Medulla oblongata (tissue), 1 donor: ENCODE measurements around the gene LSAMP.

Experiments
- DNase-seq: peaks from one replicate; pipeline ENCODE4 v3.0.0-alpha.2; 2015; ENCODE audit errors: extremely low spot score

The LSAMP gene

DNA sequence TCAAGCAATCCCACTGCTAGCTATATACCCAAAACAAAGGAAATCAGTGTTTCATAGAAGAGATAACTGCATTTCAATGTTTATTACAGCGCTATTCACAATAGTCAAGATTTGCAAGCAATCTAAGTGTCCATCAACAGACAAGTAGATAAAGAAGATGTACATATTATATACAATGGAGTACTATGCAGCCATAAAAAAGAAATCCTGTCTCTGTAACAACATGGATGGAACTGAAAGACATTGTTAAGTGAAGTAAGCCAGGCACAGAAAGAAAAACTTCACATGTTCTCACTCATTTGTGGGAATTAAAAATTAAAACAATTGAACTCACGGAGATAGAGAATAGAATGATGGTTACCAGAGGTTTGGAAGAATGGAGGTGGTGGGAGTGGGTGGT is 89.2 kb downstream of the LSAMP start:
- DNase-seq = no peak

GRCh38 chr3:116354382-116354781 is 90.9 kb downstream of the LSAMP start:
- no peak for DNase-seq

DNA sequence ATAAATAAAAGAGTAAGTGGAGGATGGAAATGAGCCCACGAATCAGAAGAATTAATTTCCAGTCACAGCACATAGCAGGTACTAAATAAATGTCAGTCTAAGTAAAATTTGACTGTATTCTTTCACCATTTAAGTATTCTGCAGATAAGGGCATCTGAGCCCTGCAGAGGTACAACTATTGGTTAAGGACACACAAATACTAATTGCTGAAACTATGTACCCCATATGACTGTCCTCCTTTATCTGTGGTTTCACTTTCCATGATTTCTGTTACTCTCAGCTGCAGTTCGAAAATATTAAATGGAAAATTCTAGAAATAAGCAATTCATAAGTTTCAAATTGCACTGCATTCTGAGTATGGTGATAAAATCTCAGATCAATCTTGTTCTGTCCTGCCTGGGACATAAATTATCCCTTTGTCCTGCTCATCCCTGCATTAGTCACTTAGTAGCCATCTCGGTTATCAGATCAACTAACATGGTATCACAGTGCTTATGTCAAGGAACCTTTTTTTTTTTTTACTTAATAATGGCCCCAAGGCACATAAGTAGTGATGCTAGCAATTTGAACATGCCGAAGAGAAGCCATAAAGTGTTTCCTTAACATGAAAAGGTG is 95.1 kb downstream of the LSAMP start:
- no peak for DNase-seq

DNA sequence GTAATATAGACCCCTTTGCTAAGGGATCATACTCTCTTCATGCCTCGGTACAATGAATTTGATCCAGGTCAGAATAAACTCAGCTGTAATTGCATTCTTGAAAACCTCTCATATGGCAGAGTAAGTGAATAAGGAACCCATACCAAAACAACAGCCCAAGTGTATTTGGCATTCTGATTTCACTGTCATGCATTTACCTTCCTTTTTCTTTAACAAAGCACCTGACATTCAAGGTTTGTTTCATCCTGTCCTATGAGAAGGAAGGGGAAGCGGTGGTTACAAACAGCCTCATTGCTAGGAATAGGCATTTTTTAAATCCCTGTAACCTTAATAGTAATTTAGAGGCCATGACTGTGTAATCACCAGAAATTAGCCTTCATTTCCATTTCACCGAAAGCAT is 97.1 kb downstream of the LSAMP start:
- DNase-seq = no peak

DNA sequence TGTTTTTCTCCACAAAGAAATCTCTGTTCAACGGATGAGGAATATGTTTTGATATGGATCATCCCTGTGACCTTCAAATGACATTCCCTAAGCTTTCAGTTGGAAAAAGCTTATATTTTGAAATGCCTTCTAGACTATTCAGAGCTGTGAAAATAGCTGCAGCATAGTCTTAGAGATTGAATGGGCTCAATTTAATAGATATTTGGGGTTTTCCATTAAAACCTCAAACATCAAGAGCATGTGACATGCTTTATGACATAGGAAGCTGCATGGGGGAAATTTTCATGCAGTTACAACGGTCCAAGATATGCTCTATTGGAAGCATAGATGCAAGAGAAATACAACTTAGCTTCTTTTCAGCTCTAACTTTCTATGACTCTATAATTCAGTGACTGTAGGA is 102.8 kb downstream of the LSAMP start:
- no peak for DNase-seq

GRCh38 chr3:116341899-116342298 is 103.4 kb downstream of the LSAMP start:
- no peak for DNase-seq

DNA sequence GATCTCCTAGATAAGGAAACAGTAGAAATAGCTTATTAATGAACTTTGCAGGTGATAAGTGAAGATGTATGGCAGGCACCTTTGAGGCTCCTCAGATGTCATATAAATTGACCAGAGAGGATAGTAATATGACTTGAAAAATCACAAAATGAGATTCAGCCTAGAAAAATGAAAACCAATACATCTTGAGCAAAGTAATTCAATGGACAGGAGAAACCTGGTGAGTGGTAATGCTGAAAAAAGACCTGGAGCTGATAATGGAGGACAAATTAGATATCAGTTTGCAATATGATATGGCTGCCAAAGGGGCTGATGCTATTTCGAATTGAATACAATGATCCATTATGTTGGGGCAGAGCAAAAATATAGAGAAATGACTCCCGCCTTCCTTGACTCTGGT is 103.9 kb downstream of the LSAMP start:
- DNase-seq = no peak

DNA sequence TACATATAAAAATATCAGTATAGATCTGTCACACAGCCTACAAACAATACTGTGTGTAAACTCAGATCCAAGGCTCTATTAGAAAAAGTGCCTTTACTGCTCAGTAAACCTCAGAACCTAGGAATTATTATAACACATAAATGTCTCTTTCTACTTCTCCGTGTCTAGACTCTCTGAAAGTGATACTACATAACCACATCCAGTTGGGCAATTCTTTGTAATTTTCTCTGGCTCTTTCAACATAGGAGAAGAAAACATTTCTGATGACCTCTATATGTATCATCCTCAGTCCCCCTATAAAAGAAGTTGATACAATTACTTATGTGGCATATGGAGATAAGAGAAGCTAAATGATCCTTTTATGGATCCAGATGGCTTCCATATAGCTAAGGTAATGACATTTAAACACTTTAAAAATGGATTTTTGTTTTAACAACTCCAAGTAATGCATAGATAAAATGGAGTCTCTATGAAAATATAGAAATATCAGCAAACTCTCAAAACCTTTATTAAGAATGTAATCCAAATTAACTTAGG is 104.5 kb downstream of the LSAMP start:
- DNase-seq = no peak

DNA sequence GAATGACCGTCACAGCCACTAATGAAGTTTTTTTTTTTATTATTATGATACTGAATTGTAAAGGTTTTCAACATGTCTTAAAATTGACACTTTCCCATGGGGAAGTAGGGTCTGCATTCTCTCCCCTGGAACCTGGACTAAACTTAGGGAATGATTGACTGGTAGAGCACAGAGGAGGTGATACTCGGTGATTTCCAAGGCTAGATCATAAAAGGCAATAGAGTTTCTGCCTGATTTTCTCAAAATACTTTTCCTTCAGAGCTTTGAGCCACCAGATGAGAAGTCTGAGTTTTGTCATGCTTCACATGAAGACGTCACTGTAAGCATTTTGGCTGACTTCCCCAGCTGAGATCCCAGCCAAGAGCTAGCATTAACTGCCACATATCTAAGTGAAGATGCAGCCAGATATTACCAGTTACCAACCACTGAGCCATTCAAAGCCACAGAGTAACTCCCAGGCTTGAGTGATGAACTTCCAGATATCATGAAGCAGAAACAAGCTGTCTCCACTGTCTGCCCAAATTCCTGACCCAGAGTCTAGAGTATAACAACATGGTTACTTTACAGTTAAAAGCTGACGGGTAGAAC is 105.8 kb downstream of the LSAMP start:
- peak; percentile 48 for DNase-seq

DNA sequence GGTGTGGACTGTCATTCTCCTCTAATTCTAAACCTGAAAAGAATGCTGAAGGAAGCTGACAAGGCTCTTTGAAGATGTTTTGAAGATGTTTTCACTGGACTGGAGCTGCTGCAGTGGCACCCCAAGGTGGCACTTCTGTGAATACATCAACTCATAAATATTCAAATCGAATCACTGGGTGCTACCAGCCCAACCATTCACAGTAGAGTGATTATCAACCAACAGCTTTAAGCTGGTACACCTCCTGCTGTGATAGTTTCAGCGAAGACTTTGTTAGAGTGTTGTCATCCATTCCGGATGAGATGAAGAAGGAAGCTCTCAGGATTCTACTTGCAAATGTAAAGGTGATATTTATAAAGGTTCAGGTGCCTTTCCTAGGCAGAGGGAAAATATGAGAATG is 106.6 kb downstream of the LSAMP start:
- no peak for DNase-seq

DNA sequence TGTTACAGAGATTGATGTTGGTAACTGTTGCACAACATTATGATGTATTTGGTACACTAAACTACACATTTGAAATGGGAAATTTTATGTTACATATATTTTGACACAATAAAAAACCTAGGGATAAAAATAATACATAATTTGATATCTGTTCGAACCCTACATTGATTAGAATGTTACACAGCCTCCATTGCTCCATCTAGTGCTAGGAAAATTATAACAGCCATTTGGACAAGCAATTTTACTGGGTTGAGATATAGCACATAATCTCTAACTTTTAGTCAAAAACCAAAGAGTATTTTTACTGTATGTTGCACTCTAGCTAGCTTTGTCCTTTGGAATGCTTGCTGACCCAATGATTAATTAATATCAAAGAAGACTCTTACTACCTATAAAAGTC is 108.1 kb downstream of the LSAMP start:
- no peak for DNase-seq

- no peak for DNase-seq
Observed at GRCh38 chr3:116331380-116331779, 113.9 kb downstream of the LSAMP start.

- DNase-seq = no peak
Observed at GRCh38 chr3:116322750-116323375, 122.4 kb downstream of the LSAMP start.

DNA sequence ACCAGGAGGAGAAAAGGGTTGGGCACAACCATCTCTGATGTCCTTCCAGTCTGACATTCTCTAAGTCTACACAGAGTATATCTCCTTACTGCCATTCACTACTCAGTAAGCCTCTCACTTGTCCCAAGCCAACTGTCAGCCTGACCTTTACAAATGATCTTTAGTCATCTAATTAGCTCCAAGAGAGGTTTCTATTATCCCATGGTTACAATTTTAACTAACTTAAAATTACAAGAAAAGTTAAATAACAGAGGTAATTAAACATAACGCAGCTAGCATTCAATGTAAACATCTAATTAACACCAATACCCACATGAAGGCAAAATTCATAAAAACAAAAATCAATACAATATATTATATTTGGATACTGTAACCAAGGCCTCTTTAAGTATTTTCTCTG is 126.9 kb downstream of the LSAMP start:
- no peak for DNase-seq

- DNase-seq = peak; percentile 51
Observed at GRCh38 chr3:116316771-116317170, 128.5 kb downstream of the LSAMP start.

DNA sequence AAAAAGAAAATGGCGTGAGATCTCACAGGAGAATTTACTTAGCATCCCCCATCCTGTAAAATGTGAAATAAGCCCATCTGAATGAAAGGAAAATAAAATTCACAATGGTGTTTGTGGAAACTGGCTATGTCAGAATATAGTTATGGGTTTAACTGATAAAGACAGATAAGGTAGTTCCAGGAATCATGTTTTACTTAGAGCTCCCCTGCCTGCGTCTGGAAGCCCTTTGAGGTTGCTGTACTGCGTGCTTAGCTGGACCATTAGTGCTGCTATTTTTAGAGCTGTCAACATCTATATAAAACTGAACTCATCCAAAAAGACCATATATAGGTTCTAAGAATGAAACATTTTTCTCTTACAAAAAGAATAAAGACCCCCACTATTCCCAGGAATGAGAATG is 130.8 kb downstream of the LSAMP start:
- DNase-seq = no peak

DNA sequence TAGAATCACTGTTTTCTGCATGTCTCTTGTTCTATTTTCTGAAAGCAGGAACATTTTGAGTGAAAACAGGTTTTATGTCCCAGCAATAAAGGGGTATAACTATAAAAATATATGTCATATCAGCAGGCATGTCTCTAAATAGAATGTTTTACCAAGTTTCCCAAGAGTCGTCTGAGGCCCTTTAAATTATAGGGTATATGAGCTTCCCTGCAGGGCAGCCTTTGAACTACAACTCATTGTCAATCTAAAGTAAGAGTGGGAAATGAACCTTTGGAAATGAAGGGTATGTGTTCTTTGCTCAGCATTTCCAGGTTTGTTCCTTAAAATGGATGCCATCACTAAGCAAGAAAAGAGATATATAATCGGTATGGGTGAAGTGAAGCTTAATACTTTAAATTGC is 138.6 kb downstream of the LSAMP start:
- no peak for DNase-seq

- DNase-seq = no peak
Observed at GRCh38 chr3:116306149-116306548, 139.1 kb downstream of the LSAMP start.

DNA sequence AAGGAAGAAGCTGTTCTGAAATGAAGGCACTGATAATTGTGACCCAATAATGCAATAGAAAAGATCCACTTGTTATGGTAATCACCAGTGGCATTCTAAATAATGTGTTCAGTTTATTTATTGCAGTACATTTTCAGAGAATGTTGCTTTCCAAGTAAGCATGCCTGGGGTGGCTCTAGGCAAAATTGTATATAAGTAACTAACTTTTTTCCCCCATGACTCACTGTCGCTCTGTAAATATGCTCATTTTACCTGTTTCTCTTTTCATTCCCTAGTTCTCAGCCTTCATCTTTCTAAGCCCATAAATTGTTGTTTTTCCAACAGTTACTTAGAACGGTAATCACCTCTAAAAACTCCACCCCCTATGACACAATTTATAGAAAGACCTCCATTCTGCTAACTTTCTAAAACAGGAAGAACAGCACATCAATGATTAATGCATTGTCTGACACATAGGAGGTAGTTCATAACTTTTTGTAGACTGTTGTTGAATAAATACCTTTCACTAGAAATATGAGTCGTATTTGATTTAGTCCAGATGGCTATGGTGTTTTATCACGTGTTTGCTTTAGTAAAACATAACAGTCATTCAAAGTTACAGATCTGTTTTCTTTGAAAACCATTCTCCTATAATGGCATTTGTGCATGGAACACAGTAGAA is 143.1 kb downstream of the LSAMP start:
- DNase-seq = no peak

GRCh38 chr3:116301422-116301821 is 143.9 kb downstream of the LSAMP start:
- no peak for DNase-seq

DNA sequence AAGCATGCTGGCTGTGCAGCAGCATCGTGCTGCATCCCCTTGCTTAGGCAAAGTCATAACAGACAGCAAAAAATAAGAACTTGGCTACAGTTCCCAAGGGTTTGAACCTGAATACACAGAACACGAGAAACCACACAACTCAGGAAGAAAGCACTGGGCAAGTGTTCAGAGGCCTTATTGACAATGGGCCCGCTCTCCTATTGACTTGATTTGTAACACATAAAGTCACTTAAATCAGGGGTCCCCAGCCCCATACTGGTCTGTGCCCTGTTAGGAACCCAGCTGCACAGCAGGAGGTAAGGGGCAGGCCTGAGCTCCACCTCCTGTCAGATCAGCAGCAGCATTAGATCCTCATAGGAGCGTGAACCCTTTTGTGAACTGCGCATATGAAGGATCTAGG is 145.1 kb downstream of the LSAMP start:
- DNase-seq = no peak

DNA sequence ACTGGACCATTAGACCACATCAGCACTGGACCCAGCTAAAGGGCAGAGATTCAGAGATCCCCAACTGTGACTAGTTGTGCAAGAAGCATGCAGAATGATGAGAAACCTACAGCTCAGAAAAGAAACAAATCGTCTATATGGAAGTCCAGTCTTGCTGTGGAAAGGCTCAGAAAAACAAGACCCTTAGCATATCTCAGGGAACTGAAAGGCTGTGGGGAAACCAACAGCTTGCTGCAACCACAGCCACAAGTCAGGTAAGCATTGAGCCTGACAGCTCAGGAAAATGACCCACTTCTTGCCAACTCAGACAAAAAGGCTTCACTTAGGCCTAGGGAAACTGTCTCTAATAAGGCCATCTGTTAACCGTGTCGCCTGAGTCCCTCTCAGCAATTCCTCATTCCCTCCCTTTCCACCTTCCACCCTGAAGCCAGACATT is 145.6 kb downstream of the LSAMP start:
- DNase-seq = no peak

DNA sequence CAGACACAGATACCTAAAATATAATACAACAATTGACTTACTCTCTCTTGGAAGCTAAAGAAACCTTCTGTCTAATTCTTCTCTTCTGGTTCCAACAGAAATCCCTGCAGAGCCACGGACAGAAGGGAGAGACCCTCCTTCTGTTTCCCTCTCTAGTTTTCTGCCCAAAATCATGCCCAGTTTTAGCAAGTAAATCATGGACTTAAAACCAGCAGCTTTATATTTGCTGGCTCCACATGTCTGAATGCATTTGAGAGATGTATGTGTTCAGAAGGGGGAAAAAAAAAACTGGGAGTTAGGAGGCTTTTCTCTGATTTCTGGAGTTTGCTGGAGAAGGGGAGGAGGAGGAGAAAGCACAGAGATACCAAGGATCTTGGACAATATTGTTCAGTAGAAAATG is 147.1 kb downstream of the LSAMP start:
- no peak for DNase-seq
